Renal pelvis (tissue), 3 donors: ENCODE measurements around the gene AFAP1L2. TPM values are rescaled to one million over a fixed set of nuclear protein-coding genes. Genes with fewer than 3 reads are reported as not detected.

Experiments used
- polyA plus RNA-seq, 3 donors: library from polyadenylated mRNA; unstranded; fragments of 120-200 nt; gene quantifications; one replicate each; pipeline ENCODE4 v1.2.1, GENCODE V29; 2013; ENCODE audit not compliant: insufficient read length in 3 of 3

AFAP1L2 gene
- polyA plus RNA-seq, 3 donors, result 40.1 to 45.6 (median 42.1) TPM

Other genes starting within 250 kb of the AFAP1L2 start
- gene CCDC186, start 230.3 kb downstream of the AFAP1L2 start, polyA plus RNA-seq, result 10 to 100 TPM; 19.6 to 33.2 (median 25.0) TPM
- under 1 TPM in 1 of 3 donors, not detected in 2; 0.04 TPM for gene TDRD1, start 225.1 kb downstream of the AFAP1L2 start, polyA plus RNA-seq
- gene VWA2, start 165.2 kb downstream of the AFAP1L2 start, polyA plus RNA-seq, result 1 to 10 TPM; 2.5 to 3.2 (median 2.8) TPM